GM18505 (cell line): ENCODE data around the gene TUBB.

Experiments used
- ATAC-seq: cut with Tn5 transposase; IDR thresholded peaks from one replicate; pipeline ENCODE4 v1.9.1; 2021; ENCODE audit not compliant: unreplicated experiment
- POLR2A ChIP-seq: IDR thresholded peaks from 4 replicates; pipeline ENCODE4 v1.6.1; 2011; ENCODE audit warnings: borderline replicate concordance; ENCODE audit not compliant: insufficient read depth, insufficient read length; ENCODE audit errors: extremely low read depth

The TUBB gene

GRCh38 chr6:30770592-30770991, 50.4 kb downstream of the TUBB start:
- TF ChIP-seq POLR2A, result no peak
- ATAC-seq, result no peak

GRCh38 chr6:30774701-30775100, 54.5 kb downstream of the TUBB start:
- ATAC-seq, result no peak
- no peak for TF ChIP-seq POLR2A
